ENCODE results near the gene CXXC5.

Gene CXXC5

GRCh38 chr5:139651853-139652787 lies 4.0 kb downstream of the CXXC5 start:
- peak; percentile 87 for DNase-seq (ENCODE audit: low spot score)

- no peak for DNase-seq (ENCODE audit: low spot score)
These were observed 4.7 kb downstream of the CXXC5 start for GRCh38 chr5:139652788-139653241.

- DNase-seq (ENCODE audit: low spot score): peak; percentile 90
These were observed 5.5 kb downstream of the CXXC5 start for GRCh38 chr5:139653616-139654015.

- no peak for DNase-seq (ENCODE audit: low spot score)
These were observed 6.3 kb downstream of the CXXC5 start for GRCh38 chr5:139654464-139654863.

GRCh38 chr5:139654871-139655491 lies 6.8 kb downstream of the CXXC5 start:
- no peak for DNase-seq (ENCODE audit: low spot score)

- no peak for DNase-seq (ENCODE audit: low spot score)
These were observed 7.7 kb downstream of the CXXC5 start for GRCh38 chr5:139655727-139656271.

GRCh38 chr5:139657363-139658321 lies 9.5 kb downstream of the CXXC5 start:
- no peak for DNase-seq (ENCODE audit: low spot score)

GRCh38 chr5:139658501-139658927 lies 10.4 kb downstream of the CXXC5 start:
- DNase-seq (ENCODE audit: low spot score): no peak

- no peak for DNase-seq (ENCODE audit: low spot score)
These were observed 10.9 kb downstream of the CXXC5 start for GRCh38 chr5:139658928-139659667.

- DNase-seq (ENCODE audit: low spot score): no peak
These were observed 11.5 kb downstream of the CXXC5 start for GRCh38 chr5:139659695-139660101.

- DNase-seq (ENCODE audit: low spot score): peak; percentile 95
These were observed 12.2 kb downstream of the CXXC5 start for GRCh38 chr5:139660105-139660922.

GRCh38 chr5:139660923-139661814 lies 13.0 kb downstream of the CXXC5 start:
- no peak for DNase-seq (ENCODE audit: low spot score)

GRCh38 chr5:139662617-139663016 lies 14.5 kb downstream of the CXXC5 start:
- DNase-seq (ENCODE audit: low spot score): no peak

- no peak for DNase-seq (ENCODE audit: low spot score)
These were observed 15.3 kb downstream of the CXXC5 start for GRCh38 chr5:139663207-139664085.

GRCh38 chr5:139664086-139664693 lies 16.0 kb downstream of the CXXC5 start:
- DNase-seq (ENCODE audit: low spot score): no peak

- DNase-seq (ENCODE audit: low spot score): peak; percentile 77
These were observed 16.7 kb downstream of the CXXC5 start for GRCh38 chr5:139664727-139665351.

- DNase-seq (ENCODE audit: low spot score): no peak
These were observed 17.5 kb downstream of the CXXC5 start for GRCh38 chr5:139665626-139666025.
